Neural progenitor cell (in vitro differentiated cells): ENCODE measurements around the gene MTSS2. TPM values are rescaled to one million over a fixed set of nuclear protein-coding genes. Genes with fewer than 3 reads are reported as not detected.

ENCODE experiments used
- DNase-seq: peaks from one replicate; pipeline ENCODE4 v3.0.0-alpha.2; 2016; ENCODE audit warnings: low spot score
- H2AFZ ChIP-seq: fragments of 200-600 bp; sonication (generic); replicated peaks from 2 replicates; pipeline ENCODE4 v1.6.1; 2016; ENCODE audit warnings: antibody characterized with exemption
- H3F3A ChIP-seq: fragments of 200-600 bp; sonication (generic); 2 replicates; pipeline ENCODE4 v1.6.1; 2016; ENCODE audit warnings: antibody characterized with exemption, low read depth
- H3K27ac ChIP-seq: fragments of 200-600 bp; sonication (generic); 2 replicates; pipeline ENCODE4 v1.5.1; 2016; ENCODE audit warnings: mild to moderate bottlenecking
- H3K27me3 ChIP-seq: fragments of 200-600 bp; sonication (generic); 2 replicates; pipeline ENCODE4 v1.6.1; 2016; ENCODE audit warnings: mild to moderate bottlenecking, moderate library complexity
- H3K36me3 ChIP-seq: fragments of 200-600 bp; sonication (generic); 2 replicates; pipeline ENCODE4 v1.5.1; 2016
- H3K4me1 ChIP-seq: fragments of 200-600 bp; sonication (generic); 2 replicates; pipeline ENCODE4 v1.6.1; 2016; ENCODE audit warnings: mixed run types
- H3K4me2 ChIP-seq: fragments of 200-600 bp; sonication (generic); 2 replicates; pipeline ENCODE4 v1.6.1; 2016
- H3K4me3 ChIP-seq: fragments of 200-600 bp; sonication (generic); 2 replicates; pipeline ENCODE4 v1.5.1; 2016
- H3K79me2 ChIP-seq: fragments of 200-600 bp; sonication (generic); 2 replicates; pipeline ENCODE4 v1.6.1; 2016; ENCODE audit warnings: low read depth
- H3K9ac ChIP-seq: fragments of 200-600 bp; sonication (generic); 2 replicates; pipeline ENCODE4 v1.6.1; 2016
- H3K9me3 ChIP-seq: fragments of 200-600 bp; sonication (generic); 2 replicates; pipeline ENCODE4 v1.5.1; 2016; ENCODE audit warnings: low read depth
- H4K20me1 ChIP-seq: fragments of 200-600 bp; sonication (generic); 2 replicates; pipeline ENCODE4 v1.6.1; 2016; ENCODE audit warnings: low read depth
- H3K27ac Mint-ChIP-seq: 3 replicates; pipeline ENCODE4 v1.8.0; 2021; ENCODE audit warnings: mixed read lengths
- H3K27me3 Mint-ChIP-seq: 2 replicates; pipeline ENCODE4 v1.8.0; 2022; ENCODE audit warnings: low read depth, mild to moderate bottlenecking, inconsistent platforms, moderate library complexity, mixed read lengths; ENCODE audit not compliant: insufficient read depth
- H3K36me3 Mint-ChIP-seq: 3 replicates; pipeline ENCODE4 v1.8.0; 2021; ENCODE audit warnings: mixed read lengths
- H3K4me1 Mint-ChIP-seq: 3 replicates; pipeline ENCODE4 v1.8.0; 2021; ENCODE audit warnings: mixed read lengths
- H3K4me3 Mint-ChIP-seq: 3 replicates; pipeline ENCODE4 v1.8.0; 2021; ENCODE audit warnings: mild to moderate bottlenecking, moderate library complexity, mixed read lengths
- H3K9me3 Mint-ChIP-seq: 3 replicates; pipeline ENCODE4 v1.8.0; 2020; ENCODE audit warnings: mixed read lengths
- EZH2 ChIP-seq: fragments of 200-600 bp; sonication (generic); IDR thresholded peaks from 2 replicates; pipeline ENCODE4 v1.6.1; 2017; ENCODE audit warnings: antibody characterized with exemption, mild to moderate bottlenecking, moderate library complexity
- EZH2phosphoT487 ChIP-seq: fragments of 200-600 bp; sonication (generic); IDR thresholded peaks from 2 replicates; pipeline ENCODE4 v1.6.1; 2017; ENCODE audit warnings: antibody characterized with exemption
- total RNA-seq: library from RNA; depleted of rRNA; stranded (reverse); fragments of >200 nt; gene quantifications from 2 replicates; pipeline ENCODE4 v1.2.3, GENCODE V29; 2015; ENCODE audit warnings: low replicate concordance
- TF ChIP-seq, protein P1 (sequence below): fragments of 200-600 bp; sonication (generic); IDR thresholded peaks from 2 replicates; pipeline ENCODE4 v1.5.1; 2017; ENCODE audit warnings: antibody characterized with exemption, mild to moderate bottlenecking

Gene MTSS2
- total RNA-seq, 1 donor from 2014 or later, result 6.2 TPM

DNA sequence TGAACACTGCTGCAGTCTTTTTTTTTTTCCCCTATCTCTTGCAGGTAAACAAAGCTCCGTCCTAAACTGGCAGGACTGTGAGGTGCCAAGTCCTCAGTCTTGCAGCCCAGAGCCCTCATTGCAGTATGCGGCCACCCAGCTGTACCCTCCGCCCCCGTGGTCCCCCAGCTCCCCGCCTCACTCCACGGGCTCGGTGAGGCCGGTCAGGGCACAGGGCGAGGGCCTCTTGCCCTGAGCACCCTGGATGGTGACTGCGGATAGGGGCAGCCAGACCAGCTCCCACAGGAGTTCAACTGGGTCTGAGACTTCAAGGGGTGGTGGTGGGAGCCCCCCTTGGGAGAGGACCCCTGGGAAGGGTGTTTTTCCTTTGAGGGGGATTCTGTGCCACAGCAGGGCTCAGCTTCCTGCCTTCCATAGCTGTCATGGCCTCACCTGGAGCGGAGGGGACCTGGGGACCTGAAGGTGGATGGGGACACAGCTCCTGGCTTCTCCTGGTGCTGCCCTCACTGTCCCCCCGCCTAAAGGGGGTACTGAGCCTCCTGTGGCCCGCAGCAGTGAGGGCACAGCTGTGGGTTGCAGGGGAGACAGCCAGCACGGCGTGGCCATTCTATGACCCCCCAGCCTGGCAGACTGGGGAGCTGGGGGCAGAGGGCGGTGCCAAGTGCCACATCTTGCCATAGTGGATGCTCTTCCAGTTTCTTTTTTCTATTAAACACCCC, 25.7 kb downstream of the MTSS2 start:
- no peak for DNase-seq
- no peaks in the 10 kb centered on the region for H3K4me1 Mint-ChIP-seq
- H3K27me3 Mint-ChIP-seq, result peaks cover 13% of the 10 kb centered on the region
- no peaks in the 10 kb centered on the region for H4K20me1 ChIP-seq
- no peaks in the 10 kb centered on the region for H3K9me3 ChIP-seq
- no peak overlapping the region for H3K4me3 ChIP-seq
- no peak overlapping the region for H3K27ac Mint-ChIP-seq
- no peak for TF ChIP-seq EZH2
- TF ChIP-seq, protein P1, sequence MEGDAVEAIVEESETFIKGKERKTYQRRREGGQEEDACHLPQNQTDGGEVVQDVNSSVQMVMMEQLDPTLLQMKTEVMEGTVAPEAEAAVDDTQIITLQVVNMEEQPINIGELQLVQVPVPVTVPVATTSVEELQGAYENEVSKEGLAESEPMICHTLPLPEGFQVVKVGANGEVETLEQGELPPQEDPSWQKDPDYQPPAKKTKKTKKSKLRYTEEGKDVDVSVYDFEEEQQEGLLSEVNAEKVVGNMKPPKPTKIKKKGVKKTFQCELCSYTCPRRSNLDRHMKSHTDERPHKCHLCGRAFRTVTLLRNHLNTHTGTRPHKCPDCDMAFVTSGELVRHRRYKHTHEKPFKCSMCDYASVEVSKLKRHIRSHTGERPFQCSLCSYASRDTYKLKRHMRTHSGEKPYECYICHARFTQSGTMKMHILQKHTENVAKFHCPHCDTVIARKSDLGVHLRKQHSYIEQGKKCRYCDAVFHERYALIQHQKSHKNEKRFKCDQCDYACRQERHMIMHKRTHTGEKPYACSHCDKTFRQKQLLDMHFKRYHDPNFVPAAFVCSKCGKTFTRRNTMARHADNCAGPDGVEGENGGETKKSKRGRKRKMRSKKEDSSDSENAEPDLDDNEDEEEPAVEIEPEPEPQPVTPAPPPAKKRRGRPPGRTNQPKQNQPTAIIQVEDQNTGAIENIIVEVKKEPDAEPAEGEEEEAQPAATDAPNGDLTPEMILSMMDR, result no peak
- no peak for TF ChIP-seq EZH2phosphoT487
- H3K79me2 ChIP-seq, result no peaks in the 10 kb centered on the region
- H2AFZ ChIP-seq, result no peak overlapping the region
- no peaks in the 10 kb centered on the region for H3K36me3 Mint-ChIP-seq
- H3K9me3 Mint-ChIP-seq, result no peaks in the 10 kb centered on the region
- no peak overlapping the region for H3K27ac ChIP-seq
- no peaks in the 10 kb centered on the region for H3K36me3 ChIP-seq
- no peak overlapping the region for H3K4me2 ChIP-seq
- no peaks in the 10 kb centered on the region for H3K27me3 ChIP-seq
- no peak overlapping the region for H3K9ac ChIP-seq
- H3F3A ChIP-seq, result no peaks in the 10 kb centered on the region
- H3K4me3 Mint-ChIP-seq, result no peak overlapping the region
- no peaks in the 10 kb centered on the region for H3K4me1 ChIP-seq

DNA sequence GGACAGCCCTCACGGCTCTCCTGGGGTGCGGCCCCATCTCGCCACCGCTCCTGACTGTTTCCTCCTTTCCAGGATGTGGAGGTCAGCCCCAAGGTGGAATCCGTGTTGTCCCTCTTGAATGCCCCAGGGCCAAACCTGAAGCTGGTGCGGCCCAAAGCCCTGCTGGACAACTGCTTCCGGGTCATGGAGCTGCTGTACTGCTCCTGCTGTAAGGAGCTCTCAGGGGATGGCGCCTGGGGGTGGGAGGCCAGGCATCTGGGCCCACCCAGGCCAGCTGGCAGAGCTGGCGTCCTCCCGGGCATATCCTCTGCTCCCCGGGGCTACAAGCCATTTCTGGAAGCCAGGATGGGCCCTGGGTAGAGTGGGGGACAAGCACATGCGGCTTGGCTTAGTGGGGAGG, 26.3 kb downstream of the MTSS2 start:
- H3K27ac ChIP-seq, result no peak overlapping the region
- Mint-ChIP-seq H3K27me3 (peaks cover 13% of the 10 kb centered on the region), H3K4me1 (no peaks in the 10 kb centered on the region), H3K36me3 (no peaks in the 10 kb centered on the region), H3K27ac (no peak overlapping the region), H3K4me3 (no peak overlapping the region), H3K9me3 (no peaks in the 10 kb centered on the region)
- no peaks in the 10 kb centered on the region for H3F3A ChIP-seq
- H3K27me3 ChIP-seq, result no peaks in the 10 kb centered on the region
- H4K20me1 ChIP-seq, result no peaks in the 10 kb centered on the region
- no peak overlapping the region for H3K9ac ChIP-seq
- no peaks in the 10 kb centered on the region for H3K4me1 ChIP-seq
- no peak overlapping the region for H3K4me3 ChIP-seq
- no peak for DNase-seq
- no peak overlapping the region for H2AFZ ChIP-seq
- H3K36me3 ChIP-seq, result no peaks in the 10 kb centered on the region
- no peaks in the 10 kb centered on the region for H3K9me3 ChIP-seq
- no peaks in the 10 kb centered on the region for H3K79me2 ChIP-seq
- no peak for TF ChIP-seq EZH2phosphoT487
- TF ChIP-seq EZH2, result no peak
- TF ChIP-seq, protein P1, result no peak
- H3K4me2 ChIP-seq, result no peak overlapping the region

GRCh38 chr16:70658921-70659320, 26.9 kb downstream of the MTSS2 start:
- no peak overlapping the region for H3K27ac Mint-ChIP-seq

More at GRCh38 chr16:70658921-70659320, 26.9 kb downstream of the MTSS2 start:
- TF ChIP-seq EZH2phosphoT487, result no peak
- TF ChIP-seq, protein P1, result no peak
- no peak for TF ChIP-seq EZH2
- no peak overlapping the region for H3K4me3 ChIP-seq
- H3K4me1 ChIP-seq, result no peaks in the 10 kb centered on the region
- no peaks in the 10 kb centered on the region for H3K79me2 ChIP-seq
- H3F3A ChIP-seq, result no peaks in the 10 kb centered on the region
- H3K36me3 ChIP-seq, result no peaks in the 10 kb centered on the region
- no peaks in the 10 kb centered on the region for H3K27me3 ChIP-seq
- Mint-ChIP-seq H3K9me3 (no peaks in the 10 kb centered on the region), H3K36me3 (no peaks in the 10 kb centered on the region), H3K4me1 (peaks cover 1% of the 10 kb centered on the region), H3K4me3 (no peak overlapping the region), H3K27me3 (peaks cover 12% of the 10 kb centered on the region)
- no peaks in the 10 kb centered on the region for H3K9me3 ChIP-seq
- no peak for DNase-seq
- H2AFZ ChIP-seq, result no peak overlapping the region
- H3K27ac ChIP-seq, result no peak overlapping the region
- H3K4me2 ChIP-seq, result no peak overlapping the region
- no peaks in the 10 kb centered on the region for H4K20me1 ChIP-seq
- no peak overlapping the region for H3K9ac ChIP-seq
